LoVo (cell line): ENCODE measurements around the gene PTTG1IP.
A peak's percentile ranks its signal among the peaks of the same experiment; 100 is the strongest.

Source experiments
- DNase-seq: peaks from one replicate; pipeline ENCODE4 v3.0.0-alpha.2; 2016; ENCODE audit warnings: low spot score

Gene PTTG1IP

GRCh38 chr21:44819283-44820243 lies 53.9 kb downstream of the PTTG1IP start:
- DNase-seq, result no peak

GRCh38 chr21:44818640-44819011 lies 54.9 kb downstream of the PTTG1IP start:
- no peak for DNase-seq

GRCh38 chr21:44817914-44818639 lies 55.4 kb downstream of the PTTG1IP start, which contains the start of gene SUMO3:
Gene SUMO3, minus strand, starts transcription at chr21:44818062. Its CDS starts 94 bp downstream, at chr21:44817968.
- DNase-seq, result peak; percentile 85

- peak; percentile 91 for DNase-seq
These were observed 56.0 kb downstream of the PTTG1IP start for GRCh38 chr21:44817506-44817880.

GRCh38 chr21:44816761-44817505 lies 56.6 kb downstream of the PTTG1IP start:
- DNase-seq, result no peak

GRCh38 chr21:44815852-44816628 lies 57.5 kb downstream of the PTTG1IP start:
- DNase-seq, result no peak

- no peak for DNase-seq
These were observed 58.3 kb downstream of the PTTG1IP start for GRCh38 chr21:44815225-44815624.

- DNase-seq, result no peak
These were observed 58.9 kb downstream of the PTTG1IP start for GRCh38 chr21:44814498-44815023.

- DNase-seq, result no peak
These were observed 59.8 kb downstream of the PTTG1IP start for GRCh38 chr21:44813727-44814126.

GRCh38 chr21:44813149-44813548 lies 60.3 kb downstream of the PTTG1IP start:
- DNase-seq, result no peak

- no peak for DNase-seq
These were observed 60.9 kb downstream of the PTTG1IP start for GRCh38 chr21:44812640-44813039.

- DNase-seq, result no peak
These were observed 62.7 kb downstream of the PTTG1IP start for GRCh38 chr21:44810779-44811178.

GRCh38 chr21:44805859-44806258 lies 67.6 kb downstream of the PTTG1IP start:
- no peak for DNase-seq

- DNase-seq, result no peak
These were observed 68.3 kb downstream of the PTTG1IP start for GRCh38 chr21:44805226-44805625.

GRCh38 chr21:44804762-44805161 lies 68.7 kb downstream of the PTTG1IP start:
- no peak for DNase-seq

GRCh38 chr21:44803651-44804050 lies 69.8 kb downstream of the PTTG1IP start:
- no peak for DNase-seq

GRCh38 chr21:44802396-44803153 lies 70.9 kb downstream of the PTTG1IP start:
- DNase-seq, result peak; percentile 23

GRCh38 chr21:44801468-44802395 lies 71.8 kb downstream of the PTTG1IP start, which contains the start of gene UBE2G2:
Gene UBE2G2, minus strand, starts transcription at chr21:44801820. Its CDS starts 72 bp downstream, at chr21:44801748.
- DNase-seq, result peak; percentile 88

GRCh38 chr21:44800971-44801467 lies 72.5 kb downstream of the PTTG1IP start:
- peak; percentile 50 for DNase-seq
